Measurements from ENCODE around the gene PRR19. TPM values are rescaled to one million over a fixed set of nuclear protein-coding genes. Genes with fewer than 3 reads are reported as not detected.

The PRR19 gene
- total RNA-seq, 1 experiment from 2014 or later = 0.93 TPM

- no peaks in the 10 kb centered on the region for H3K9me3 ChIP-seq (ENCODE audit: control insufficient read depth in 1 of 2, insufficient read depth in 1 of 2, low read depth in 1 of 2, low read length in 2 of 2)
- no peak overlapping the region for H3K9ac ChIP-seq (ENCODE audit: low read length)
- H3K79me2 ChIP-seq (ENCODE audit: insufficient read depth, low read length) = no peaks in the 10 kb centered on the region
- DNase-seq (ENCODE audit: low read depth, low spot score) (no peak), ATAC-seq (no peak)
- H4K20me1 ChIP-seq (ENCODE audit: insufficient read depth) = no peaks in the 10 kb centered on the region
- intact Hi-C loops (cut with micrococcal nuclease) = no loop called here
- RAD21 ChIA-PET (ENCODE audit: low non-redundant PET in 1 of 2, low total read pairs in 2 of 2, uncharacterized antibody in 2 of 2, unreplicated experiment in 2 of 2) = no interaction called here
- BruUV-seq (replicated peaks) = no TSS peak
- H3K27ac ChIP-seq (ENCODE audit: low read depth, low read length) = no peak overlapping the region
- peak overlapping the region; percentile 100 for H3K4me2 ChIP-seq (ENCODE audit: low read length)
- H3K9me2 ChIP-seq (ENCODE audit: insufficient read depth) = no peaks in the 10 kb centered on the region
- no peak overlapping the region for H2AFZ ChIP-seq (ENCODE audit: low read depth, low read length, poor library complexity, severe bottlenecking)
- no peaks in the 10 kb centered on the region for H3K36me3 ChIP-seq (ENCODE audit: control insufficient read depth in 1 of 2, insufficient read depth in 2 of 2, low read length in 2 of 2)
- TF ChIP-seq SP1 (IDR thresholded peaks at IDR 0.05; ENCODE audit: low read depth) (no peak), ELF1 (IDR thresholded peaks at IDR 0.05; ENCODE audit: borderline replicate concordance, low read depth) (no peak), ZNF274 (IDR thresholded peaks at IDR 0.05; ENCODE audit: low read depth, low read length) (no peak), ATF3 (IDR thresholded peaks at IDR 0.05) (no peak), FOSL1 (IDR thresholded peaks at IDR 0.05; ENCODE audit: low read depth) (no peak), TCF7L2 (IDR thresholded peaks at IDR 0.05; ENCODE audit: borderline replicate concordance, extremely low read depth, insufficient read depth, insufficient read length) (no peak), ZBTB33 (IDR thresholded peaks at IDR 0.05; ENCODE audit: extremely low read depth, insufficient replicate concordance, low read length) (no peak), POLR2AphosphoS5 (IDR thresholded peaks at IDR 0.05; ENCODE audit: low read depth, low read length) (no peak), EZH2 (IDR thresholded peaks at IDR 0.05) (no peak), CEBPB (IDR thresholded peaks at IDR 0.05; ENCODE audit: low read depth) (no peak), CBX3 (IDR thresholded peaks at IDR 0.05; ENCODE audit: low read depth) (no peak), RAD21 (IDR thresholded peaks at IDR 0.05; ENCODE audit: low read depth) (no peak), JUND (IDR thresholded peaks at IDR 0.05) (no peak), REST (IDR thresholded peaks at IDR 0.05; ENCODE audit: low read depth) (no peak), SRF (IDR thresholded peaks at IDR 0.05; ENCODE audit: low read depth) (no peak), EGR1 (IDR thresholded peaks at IDR 0.05; ENCODE audit: low read depth) (no peak), YY1 (IDR thresholded peaks at IDR 0.05; ENCODE audit: extremely low read depth, insufficient replicate concordance, low read depth, low read length) (no peak), MAX (IDR thresholded peaks at IDR 0.05) (no peak), ZFX (IDR thresholded peaks at IDR 0.05) (no peak), CTCF (IDR thresholded peaks at IDR 0.05 in 2 of 3, conservative IDR thresholded peaks at IDR 0.05 in 1 of 3; ENCODE audit: borderline replicate concordance in 1 of 3, insufficient read depth in 1 of 3, low read depth in 2 of 3, low read length in 2 of 3) (no peak)
- POLR2A ChIA-PET = no interaction called here
- H3K27me3 ChIP-seq (ENCODE audit: insufficient read depth, low read length) = no peaks in the 10 kb centered on the region
- H3K4me1 ChIP-seq (ENCODE audit: control insufficient read depth in 1 of 2, insufficient read depth in 2 of 2, low read length in 2 of 2) = peaks cover 0 to 18% of the 10 kb centered on the region in 2 experiments; a peak in 2 of 4 replicates
- CTCF ChIA-PET = no interaction called here
- no peak overlapping the region for H3K4me3 ChIP-seq (replicated peaks in 1 of 2; ENCODE audit: low read depth in 1 of 2, low read length in 2 of 2)
Measured at GRCh38 chr19:42312370-42312769, 10.4 kb downstream of the PRR19 start.

Measured in HCT116 (cell line).